NCI-H2107 treated with DMSO at 0.1 percent for 48 hours (cell line): ENCODE data around the gene SHLD1.
"Not testable (repeated sequence)": the region's sequence is repeated elsewhere in the genome, so short reads cannot be mapped to it uniquely, and the experiment has no call there.

Experiments used
- DNase-seq: peaks from one replicate; lab custom pipeline; 2025; ENCODE audit not compliant: unreplicated experiment; lab: John Stamatoyannopoulos, UW

SHLD1 gene

GRCh38 chr20:5780846-5781217 is 30.6 kb downstream of the SHLD1 start:
- no peak for DNase-seq

GRCh38 chr20:5781367-5781766 is 31.2 kb downstream of the SHLD1 start:
- not testable (repeated sequence) for DNase-seq

GRCh38 chr20:5781798-5782750 is 31.9 kb downstream of the SHLD1 start:
- DNase-seq = no peak

- DNase-seq = no peak
These were observed 34.5 kb downstream of the SHLD1 start for GRCh38 chr20:5784735-5785134.

- DNase-seq = no peak
These were observed 34.9 kb downstream of the SHLD1 start for GRCh38 chr20:5785146-5785545.

GRCh38 chr20:5786930-5787795 is 37.0 kb downstream of the SHLD1 start:
- no peak for DNase-seq

- no peak for DNase-seq
These were observed 37.6 kb downstream of the SHLD1 start for GRCh38 chr20:5787796-5788165.

GRCh38 chr20:5788385-5788895 is 38.2 kb downstream of the SHLD1 start:
- DNase-seq = peak; percentile 78

- DNase-seq = no peak
These were observed 39.6 kb downstream of the SHLD1 start for GRCh38 chr20:5789827-5790226.

- no peak for DNase-seq
These were observed 43.7 kb downstream of the SHLD1 start for GRCh38 chr20:5793916-5794315.

GRCh38 chr20:5796331-5797040 is 46.3 kb downstream of the SHLD1 start:
- DNase-seq = no peak

GRCh38 chr20:5797165-5797564 is 47.0 kb downstream of the SHLD1 start:
- DNase-seq = no peak

GRCh38 chr20:5797843-5798462 is 47.8 kb downstream of the SHLD1 start:
- DNase-seq = no peak

- not testable (repeated sequence) for DNase-seq
These were observed 53.6 kb downstream of the SHLD1 start for GRCh38 chr20:5803754-5804303.

GRCh38 chr20:5806457-5807263 is 56.5 kb downstream of the SHLD1 start:
- DNase-seq = no peak

GRCh38 chr20:5807431-5807830 is 57.2 kb downstream of the SHLD1 start:
- DNase-seq = no peak

- DNase-seq = no peak
These were observed 58.7 kb downstream of the SHLD1 start for GRCh38 chr20:5808901-5809300.

- no peak for DNase-seq
These were observed 59.3 kb downstream of the SHLD1 start for GRCh38 chr20:5809495-5809894.

- no peak for DNase-seq
These were observed 60.7 kb downstream of the SHLD1 start for GRCh38 chr20:5810800-5811422.
